PC-9 (cell line): Measurements from ENCODE around the gene ACOXL.

Experiments
- EZH2 ChIP-seq: fragments of 200-600 bp; sonication (generic); IDR thresholded peaks from 2 replicates; pipeline ENCODE4 v1.8.0; 2017; ENCODE audit warnings: antibody characterized with exemption, low read depth
- TF ChIP-seq, protein P1 (sequence below): fragments of 200-600 bp; sonication (generic); conservative IDR thresholded peaks from 2 replicates; pipeline ENCODE4 v1.6.1; 2017; ENCODE audit warnings: mixed run types, antibody characterized with exemption, mild to moderate bottlenecking, moderate library complexity

DNA sequence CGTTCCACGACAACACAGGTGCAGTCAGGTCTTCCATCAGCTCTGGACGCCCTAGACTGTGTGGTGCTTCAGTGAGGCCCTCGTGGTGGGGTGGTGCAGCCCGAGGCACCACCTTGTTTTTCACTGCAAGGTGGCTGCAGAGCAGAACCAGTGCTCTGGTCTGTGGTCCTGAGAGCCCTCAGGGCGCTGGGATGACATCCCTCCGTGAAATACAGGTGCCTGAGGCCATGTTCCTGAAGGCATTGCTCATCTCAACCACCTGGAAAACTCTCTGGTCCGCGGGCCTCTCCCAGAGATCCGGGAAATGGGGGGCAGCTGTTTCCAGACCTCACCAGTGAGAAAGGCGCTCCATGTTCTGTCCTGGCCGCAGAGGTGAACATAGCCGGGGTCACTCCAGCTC, 119.2 kb downstream of the ACOXL start:
- TF ChIP-seq, protein P1, sequence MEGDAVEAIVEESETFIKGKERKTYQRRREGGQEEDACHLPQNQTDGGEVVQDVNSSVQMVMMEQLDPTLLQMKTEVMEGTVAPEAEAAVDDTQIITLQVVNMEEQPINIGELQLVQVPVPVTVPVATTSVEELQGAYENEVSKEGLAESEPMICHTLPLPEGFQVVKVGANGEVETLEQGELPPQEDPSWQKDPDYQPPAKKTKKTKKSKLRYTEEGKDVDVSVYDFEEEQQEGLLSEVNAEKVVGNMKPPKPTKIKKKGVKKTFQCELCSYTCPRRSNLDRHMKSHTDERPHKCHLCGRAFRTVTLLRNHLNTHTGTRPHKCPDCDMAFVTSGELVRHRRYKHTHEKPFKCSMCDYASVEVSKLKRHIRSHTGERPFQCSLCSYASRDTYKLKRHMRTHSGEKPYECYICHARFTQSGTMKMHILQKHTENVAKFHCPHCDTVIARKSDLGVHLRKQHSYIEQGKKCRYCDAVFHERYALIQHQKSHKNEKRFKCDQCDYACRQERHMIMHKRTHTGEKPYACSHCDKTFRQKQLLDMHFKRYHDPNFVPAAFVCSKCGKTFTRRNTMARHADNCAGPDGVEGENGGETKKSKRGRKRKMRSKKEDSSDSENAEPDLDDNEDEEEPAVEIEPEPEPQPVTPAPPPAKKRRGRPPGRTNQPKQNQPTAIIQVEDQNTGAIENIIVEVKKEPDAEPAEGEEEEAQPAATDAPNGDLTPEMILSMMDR: no peak
- TF ChIP-seq EZH2: no peak
